T-helper 2 cell treated with Interferon-gamma antibody and Interleukin-4, amounts not matched to agents 5 μg/mL and 100 μg/mL, for 36 hours (primary cell): ENCODE measurements around the gene PYDC1.
"Not testable (repeated sequence)": the region's sequence is repeated elsewhere in the genome, so short reads cannot be mapped to it uniquely, and the experiment has no call there.

Experiments
- DNase-seq: peaks from one replicate; pipeline ENCODE4 v3.0.0; 2021; ENCODE audit warnings: low spot score
- H3K27ac Mint-ChIP-seq: one replicate; pipeline ENCODE4 v1.8.0; 2021; ENCODE audit warnings: mild to moderate bottlenecking, mixed read lengths
- H3K27me3 Mint-ChIP-seq: one replicate; pipeline ENCODE4 v1.8.0; 2021; ENCODE audit warnings: low read depth, mixed read lengths
- H3K36me3 Mint-ChIP-seq: one replicate; pipeline ENCODE4 v1.8.0; 2021; ENCODE audit warnings: low read depth, mixed read lengths
- H3K4me1 Mint-ChIP-seq: one replicate; pipeline ENCODE4 v1.8.0; 2021; ENCODE audit warnings: low read depth, mixed read lengths
- H3K4me3 Mint-ChIP-seq: one replicate; pipeline ENCODE4 v1.8.0; 2022; ENCODE audit warnings: mild to moderate bottlenecking, moderate library complexity, mixed read lengths
- H3K9me3 Mint-ChIP-seq: one replicate; pipeline ENCODE4 v1.8.0; 2021; ENCODE audit warnings: mixed read lengths

The PYDC1 gene

DNA sequence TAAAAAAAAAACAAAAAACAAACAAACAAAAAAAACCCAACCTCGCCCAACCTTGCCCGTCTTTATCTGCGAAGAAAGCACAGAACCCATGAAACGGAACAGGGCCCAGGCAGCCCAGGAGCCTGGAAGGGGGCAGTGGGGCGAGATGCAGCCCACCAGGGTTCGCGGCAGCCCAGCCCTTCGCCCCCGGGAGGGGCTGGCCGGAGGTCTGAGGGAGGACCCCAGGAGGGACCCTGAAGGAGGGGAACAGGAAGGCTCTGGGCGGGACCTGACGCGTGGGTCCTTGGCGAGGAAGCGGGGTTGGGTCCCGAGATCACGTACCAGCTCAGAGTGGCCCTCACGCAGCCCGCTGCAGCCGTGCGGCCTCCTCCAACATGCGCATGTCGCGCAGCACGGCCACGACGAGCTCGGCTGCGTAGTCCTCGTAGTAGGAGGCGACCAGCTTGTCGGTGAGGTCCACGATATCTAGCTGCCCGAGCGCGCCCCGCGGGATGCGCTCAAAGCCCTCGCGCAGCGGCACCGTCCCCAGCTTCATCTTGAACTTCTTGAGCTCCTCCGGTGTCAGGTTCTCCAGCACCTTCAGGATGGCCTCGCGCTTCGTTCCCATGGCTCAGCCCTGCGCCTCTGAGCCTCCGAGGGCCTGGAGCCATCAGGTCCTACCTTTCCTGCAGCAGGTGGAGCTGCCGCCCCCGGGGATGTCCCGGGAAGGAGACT is at the start of gene PYDC1:
PYDC1 (minus strand) TSS at position 714 of the 714 bp plus-strand sequence; CDS start at position 607, 107 bp downstream.
- Mint-ChIP-seq H3K4me1 (peaks cover 17% of the 10 kb centered on the region), H3K36me3 (no peaks in the 10 kb centered on the region), H3K4me3 (peak within 1 kb of the TSS; percentile 72), H3K9me3 (no peaks in the 10 kb centered on the region), H3K27me3 (peaks cover 57% of the 10 kb centered on the region), H3K27ac (no peak within 1 kb of the TSS)
- DNase-seq, result no peak

DNA sequence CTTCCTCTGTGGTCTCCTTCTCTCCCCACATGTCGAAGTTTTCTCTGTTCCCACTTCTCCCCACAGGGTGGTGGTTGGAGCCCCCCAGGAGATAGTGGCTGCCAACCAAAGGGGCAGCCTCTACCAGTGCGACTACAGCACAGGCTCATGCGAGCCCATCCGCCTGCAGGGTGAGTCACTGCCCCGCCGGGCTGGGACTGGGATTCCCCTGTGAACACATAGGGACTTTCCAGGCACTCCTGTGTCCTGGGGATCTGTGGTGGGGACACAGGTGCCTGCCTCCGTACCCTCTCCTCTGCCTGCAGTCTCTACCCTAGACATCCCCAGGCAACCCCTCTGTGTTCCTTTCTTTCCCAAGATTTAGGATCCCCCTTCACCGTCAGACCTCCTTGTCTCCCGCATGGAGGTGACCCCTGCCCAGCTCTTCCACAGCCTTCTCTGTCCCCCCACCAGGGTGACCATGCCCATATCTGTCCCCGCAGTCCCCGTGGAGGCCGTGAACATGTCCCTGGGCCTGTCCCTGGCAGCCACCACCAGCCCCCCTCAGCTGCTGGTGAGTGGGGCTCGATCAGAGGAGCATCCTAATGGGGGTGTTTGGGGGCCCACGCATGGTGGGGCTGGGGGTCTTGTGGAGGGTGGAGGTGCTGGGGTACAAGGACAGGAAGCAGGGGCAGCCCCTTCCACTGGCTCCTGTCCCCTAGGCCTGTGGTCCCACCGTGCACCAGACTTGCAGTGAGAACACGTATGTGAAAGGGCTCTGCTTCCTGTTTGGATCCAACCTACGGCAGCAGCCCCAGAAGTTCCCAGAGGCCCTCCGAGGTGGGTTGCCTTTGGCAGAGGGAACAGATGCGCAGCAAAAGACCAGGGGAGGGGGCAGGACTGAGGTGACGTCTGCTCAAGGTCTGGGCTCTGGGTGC is 48.7 kb upstream of the PYDC1 start:
- Mint-ChIP-seq H3K4me3 (peak overlapping the region; percentile 58), H3K27me3 (no peaks in the 10 kb centered on the region), H3K27ac (peak overlapping the region; percentile 78), H3K36me3 (peaks cover 31% of the 10 kb centered on the region), H3K9me3 (no peaks in the 10 kb centered on the region), H3K4me1 (peaks cover 37% of the 10 kb centered on the region)
- peak; percentile 84 for DNase-seq

DNA sequence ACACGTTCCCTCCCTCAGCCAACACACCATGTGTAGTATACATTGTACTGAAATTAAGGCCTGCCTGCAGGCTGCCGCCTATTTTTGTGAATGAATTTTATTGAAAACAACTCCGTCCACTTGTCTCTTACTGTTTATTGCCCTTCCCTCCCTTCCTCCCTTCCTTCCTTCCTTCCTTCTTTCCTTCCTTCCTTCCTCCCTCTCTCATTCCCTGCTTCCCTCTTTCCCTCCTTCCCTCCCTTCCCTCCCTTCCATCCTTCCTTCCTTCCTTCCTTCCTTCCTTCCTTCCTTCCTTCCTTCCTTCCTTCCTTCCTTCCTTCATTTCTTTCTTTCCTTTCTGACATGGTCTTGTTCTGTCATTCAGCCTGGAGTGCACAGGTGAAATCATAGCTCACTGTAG is 45.1 kb upstream of the PYDC1 start:
- H3K27me3 Mint-ChIP-seq, result no peaks in the 10 kb centered on the region
- H3K4me3 Mint-ChIP-seq, result no peak overlapping the region
- no peaks in the 10 kb centered on the region for H3K9me3 Mint-ChIP-seq
- H3K4me1 Mint-ChIP-seq, result peaks cover 40% of the 10 kb centered on the region
- no peak overlapping the region for H3K27ac Mint-ChIP-seq
- H3K36me3 Mint-ChIP-seq, result peaks cover 25% of the 10 kb centered on the region
- no peak for DNase-seq

DNA sequence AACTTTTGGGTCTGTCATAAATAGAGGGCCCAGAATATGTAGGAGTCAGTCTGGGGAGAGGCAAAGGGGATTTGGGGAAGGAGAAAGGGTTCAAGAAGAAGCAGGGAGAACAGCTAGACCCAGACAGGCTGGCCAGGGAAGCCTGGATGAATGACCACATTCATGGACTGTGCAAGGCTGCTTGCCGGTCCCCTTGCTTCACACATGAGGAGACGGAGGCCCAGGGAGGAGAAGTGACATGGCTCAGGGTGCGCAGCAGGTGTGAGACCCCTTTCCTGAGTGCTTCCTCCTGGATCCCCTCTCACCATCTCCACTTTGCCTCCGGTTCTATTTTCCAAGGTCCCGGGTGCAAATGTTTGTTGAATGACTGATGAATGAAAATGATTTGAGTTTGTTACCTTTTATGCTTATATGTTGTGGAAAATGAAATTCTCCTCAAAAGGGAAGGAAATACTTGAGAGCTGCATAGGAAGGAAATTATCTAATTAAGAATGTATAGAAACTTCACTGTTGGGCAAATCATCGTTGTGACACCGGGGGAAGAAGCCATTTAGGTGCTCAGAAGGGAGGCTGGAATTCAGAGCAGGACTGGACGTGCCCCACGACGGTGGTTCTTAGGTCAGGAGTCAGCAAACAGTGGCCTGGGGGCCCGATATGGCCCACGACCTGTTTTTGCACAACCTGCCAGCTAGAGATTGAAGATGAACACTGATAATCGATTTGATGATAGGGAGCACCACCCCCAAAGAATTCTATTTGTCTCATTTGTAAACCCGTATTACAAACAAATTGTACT is 43.4 kb upstream of the PYDC1 start:
- H3K4me1 Mint-ChIP-seq, result peaks cover 33% of the 10 kb centered on the region
- H3K27me3 Mint-ChIP-seq, result no peaks in the 10 kb centered on the region
- H3K27ac Mint-ChIP-seq, result peak overlapping the region; percentile 76
- DNase-seq, result no peak
- peaks cover 16% of the 10 kb centered on the region for H3K36me3 Mint-ChIP-seq
- peak overlapping the region; percentile 84 for H3K4me3 Mint-ChIP-seq
- H3K9me3 Mint-ChIP-seq, result no peaks in the 10 kb centered on the region

DNA sequence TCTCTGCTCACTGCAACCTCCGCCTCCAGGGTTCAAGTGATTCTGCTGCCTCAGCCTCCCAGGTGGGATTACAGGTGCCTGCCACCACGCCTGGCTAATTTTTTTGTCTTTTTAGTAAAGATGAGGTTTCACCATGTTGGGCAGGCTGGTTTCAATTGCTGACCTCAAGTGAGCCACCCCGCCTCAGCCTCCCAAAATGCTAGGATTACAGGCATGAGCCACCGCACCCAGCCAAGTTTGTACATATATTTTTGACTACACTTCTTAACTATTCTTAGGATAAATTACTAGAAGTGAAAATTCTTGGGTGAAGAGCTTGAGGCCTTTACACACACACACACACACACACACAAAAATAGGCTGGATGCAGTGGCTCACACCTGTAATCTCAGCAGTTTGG is 41.4 kb upstream of the PYDC1 start:
- Mint-ChIP-seq H3K4me1 (peaks cover 37% of the 10 kb centered on the region), H3K27me3 (no peaks in the 10 kb centered on the region), H3K4me3 (no peak overlapping the region), H3K9me3 (no peaks in the 10 kb centered on the region), H3K36me3 (peaks cover 12% of the 10 kb centered on the region), H3K27ac (no peak overlapping the region)
- no peak for DNase-seq

- Mint-ChIP-seq H3K4me3 (no peak overlapping the region), H3K9me3 (no peaks in the 10 kb centered on the region), H3K27ac (no peak overlapping the region), H3K27me3 (no peaks in the 10 kb centered on the region), H3K4me1 (peaks cover 42% of the 10 kb centered on the region), H3K36me3 (peaks cover 4% of the 10 kb centered on the region)
- no peak for DNase-seq
Observed at GRCh38 chr16:31256466-31256865, 39.5 kb upstream of the PYDC1 start.

DNA sequence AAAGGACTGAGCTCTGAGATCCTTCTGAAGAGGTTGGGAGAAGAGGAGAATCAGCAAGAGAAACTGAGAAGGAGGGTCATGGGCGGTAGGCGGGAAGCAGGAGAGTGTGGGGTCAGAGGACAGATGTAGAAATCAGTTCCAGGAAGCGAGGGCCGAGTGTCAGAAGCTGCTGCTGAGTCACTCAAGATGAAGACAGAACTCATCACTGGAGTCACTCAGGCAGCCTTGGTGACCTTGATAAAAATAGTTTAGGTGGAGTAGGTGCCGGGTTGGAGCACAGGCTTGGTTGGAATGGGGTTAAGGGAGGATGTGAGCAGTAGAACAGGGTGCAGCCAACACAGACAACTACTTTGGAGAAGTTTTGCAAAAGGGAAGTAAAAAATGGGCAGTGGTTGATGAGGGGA is 36.7 kb upstream of the PYDC1 start:
- Mint-ChIP-seq H3K27ac (peak overlapping the region; percentile 94), H3K27me3 (no peaks in the 10 kb centered on the region), H3K9me3 (no peaks in the 10 kb centered on the region), H3K4me3 (peak overlapping the region; percentile 82), H3K36me3 (no peaks in the 10 kb centered on the region), H3K4me1 (peaks cover 41% of the 10 kb centered on the region)
- peak; percentile 59 for DNase-seq

- H3K4me3 Mint-ChIP-seq, result peak overlapping the region; percentile 57
- no peaks in the 10 kb centered on the region for H3K36me3 Mint-ChIP-seq
- no peak for DNase-seq
- no peaks in the 10 kb centered on the region for H3K9me3 Mint-ChIP-seq
- peak overlapping the region; percentile 67 for H3K27ac Mint-ChIP-seq
- peaks cover 41% of the 10 kb centered on the region for H3K4me1 Mint-ChIP-seq
- H3K27me3 Mint-ChIP-seq, result no peaks in the 10 kb centered on the region
Observed at GRCh38 chr16:31251435-31251834, 34.5 kb upstream of the PYDC1 start.

DNA sequence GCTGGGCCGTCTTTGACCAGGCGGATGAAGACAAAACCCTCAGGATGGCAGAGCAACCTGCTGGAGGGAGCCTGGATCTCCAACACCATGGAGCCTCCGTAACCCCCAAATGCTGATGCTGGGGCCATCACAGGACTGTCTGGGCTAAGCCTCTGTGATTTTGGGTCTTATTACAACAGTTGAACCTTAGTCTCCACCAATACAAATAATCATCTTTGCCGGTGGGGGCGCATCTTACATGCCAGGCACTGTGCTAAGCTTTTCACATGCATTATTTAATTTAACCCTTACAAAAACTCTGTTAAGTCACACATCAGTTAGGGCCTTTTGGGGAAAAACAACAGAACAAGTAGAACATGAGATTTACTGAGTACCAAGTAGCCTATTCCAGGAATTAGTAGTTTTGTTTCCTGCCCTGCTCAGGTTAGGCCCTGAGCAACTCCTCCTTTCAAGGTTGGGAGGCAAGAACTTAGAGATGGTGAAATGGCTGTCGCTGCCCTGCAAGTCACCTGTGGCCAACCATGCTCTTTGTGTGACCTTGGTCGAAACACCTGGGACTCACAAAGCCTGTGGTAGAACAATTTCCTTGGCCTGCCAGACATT is 33.9 kb upstream of the PYDC1 start:
- peak overlapping the region; percentile 67 for H3K27ac Mint-ChIP-seq

GRCh38 chr16:31248344-31248743 is 31.4 kb upstream of the PYDC1 start:
- no peak for DNase-seq
- Mint-ChIP-seq H3K27me3 (no peaks in the 10 kb centered on the region), H3K4me3 (no peak overlapping the region)

More for the DNA sequence above, 33.9 kb upstream of the PYDC1 start:
- Mint-ChIP-seq H3K27me3 (no peaks in the 10 kb centered on the region), H3K36me3 (no peaks in the 10 kb centered on the region), H3K4me3 (peak overlapping the region; percentile 57), H3K9me3 (no peaks in the 10 kb centered on the region), H3K4me1 (peaks cover 41% of the 10 kb centered on the region)
- DNase-seq, result no peak

GRCh38 chr16:31246296-31246695 is 29.4 kb upstream of the PYDC1 start:
- no peaks in the 10 kb centered on the region for H3K36me3 Mint-ChIP-seq
- H3K9me3 Mint-ChIP-seq, result no peaks in the 10 kb centered on the region
- no peak overlapping the region for H3K27ac Mint-ChIP-seq
- no peaks in the 10 kb centered on the region for H3K27me3 Mint-ChIP-seq
- H3K4me3 Mint-ChIP-seq, result no peak overlapping the region
- H3K4me1 Mint-ChIP-seq, result peaks cover 11% of the 10 kb centered on the region
- no peak for DNase-seq

More at GRCh38 chr16:31248344-31248743, 31.4 kb upstream of the PYDC1 start:
- H3K27ac Mint-ChIP-seq, result no peak overlapping the region
- H3K4me1 Mint-ChIP-seq, result peaks cover 27% of the 10 kb centered on the region
- H3K36me3 Mint-ChIP-seq, result no peaks in the 10 kb centered on the region
- no peaks in the 10 kb centered on the region for H3K9me3 Mint-ChIP-seq

GRCh38 chr16:31245598-31245997 is 28.7 kb upstream of the PYDC1 start:
- not testable (repeated sequence) for H3K27ac Mint-ChIP-seq, H3K4me3 Mint-ChIP-seq, DNase-seq, H3K4me1 Mint-ChIP-seq, H3K36me3 Mint-ChIP-seq, H3K9me3 Mint-ChIP-seq, H3K27me3 Mint-ChIP-seq
